B cell (primary cell): ENCODE data around the gene UNC5C. TPM values are rescaled to one million over a fixed set of nuclear protein-coding genes. Genes with fewer than 3 reads are reported as not detected.

Experiments used
- ATAC-seq: fragments of 200-7000 bp; cut with Tn5 transposase; one replicate; pipeline ENCODE4 v1.10.0; 2021; ENCODE audit warnings: low read depth, mild to moderate bottlenecking, moderate number of reproducible peaks, moderate library complexity
- CTCF ChIA-PET: fragments of 350-600 bp; sonication (Branson Sonifier 250); formaldehyde crosslinking; loops from one replicate; lab custom pipeline; 2021; ENCODE audit warnings: antibody characterized with exemption, inconsistent platforms; lab: Charles Lee
- POLR2A ChIA-PET: fragments of 350-600 bp; sonication (Branson Sonifier 250); formaldehyde crosslinking; loops from one replicate; lab custom pipeline; 2021; ENCODE audit warnings: antibody characterized with exemption; lab: Charles Lee
- DNase-seq: peaks from one replicate; pipeline ENCODE4 v3.0.0; 2013
- H2AFZ ChIP-seq: 2 replicates; pipeline ENCODE4 v1.6.1; 2012; ENCODE audit warnings: mild to moderate bottlenecking, low read depth, low read length; ENCODE audit not compliant: insufficient read depth, poor library complexity, severe bottlenecking
- H3K27ac ChIP-seq, 2 donors: 1 replicate in 1 of 2; 2 replicates in 1 of 2; pipeline ENCODE4 v1.5.1; 2012 to 2013; ENCODE audit warnings: low read length in 2 of 2, mild to moderate bottlenecking in 2 of 2, moderate library complexity in 1 of 2
- H3K27me3 ChIP-seq, 4 experiments: fragments of 200-600 bp in 1 of 4; sonication (generic) in 1 of 4; replicated peaks in 1 of 4; 1 replicate in 2 of 4; 2 replicates in 2 of 4; pipeline versions ENCODE4 v1.6.1 to v1.7.0; 2013 to 2016; ENCODE audit warnings: low read length in 3 of 4, mild to moderate bottlenecking in 2 of 4, mixed read lengths in 1 of 4, moderate library complexity in 1 of 4; ENCODE audit not compliant: insufficient read depth in 4 of 4, control insufficient read depth in 3 of 4; ENCODE audit errors: control extremely low read depth in 1 of 4
- H3K36me3 ChIP-seq, 2 experiments: replicated peaks in 1 of 2; 1 replicate in 1 of 2; 2 replicates in 1 of 2; pipeline versions ENCODE4 v1.6.1 to v1.7.1; 2013; ENCODE audit warnings: low read length in 1 of 2; ENCODE audit not compliant: insufficient read depth in 2 of 2, control insufficient read depth in 1 of 2; ENCODE audit errors: control extremely low read depth in 1 of 2, extremely low read depth in 1 of 2
- H3K4me1 ChIP-seq, 2 donors: fragments of 200-600 bp in 1 of 2; sonication (generic) in 1 of 2; 1 replicate in 1 of 2; 2 replicates in 1 of 2; pipeline versions ENCODE4 v1.5.1 to v1.6.1; 2013 to 2017; ENCODE audit warnings: low read length in 2 of 2; ENCODE audit not compliant: control insufficient read depth in 2 of 2, insufficient read depth in 2 of 2
- H3K4me2 ChIP-seq: replicated peaks from 2 replicates; pipeline ENCODE3; 2012; ENCODE audit warnings: mild to moderate bottlenecking, low read depth, low read length; ENCODE audit not compliant: poor library complexity, severe bottlenecking
- H3K4me3 ChIP-seq, 5 experiments: fragments of 200-600 bp in 1 of 5; sonication (generic) in 1 of 5; 1 replicate in 3 of 5; 2 replicates in 2 of 5; pipeline versions ENCODE4 v1.5.1 to v1.7.0; 2011 to 2016; ENCODE audit warnings: low read length in 4 of 5, mild to moderate bottlenecking in 4 of 5, low read depth in 2 of 5, control low read depth in 1 of 5, moderate library complexity in 1 of 5; ENCODE audit not compliant: insufficient read depth in 1 of 5; ENCODE audit errors: control extremely low read depth in 1 of 5, extremely low read depth in 1 of 5
- H3K79me2 ChIP-seq: fragments of 200-600 bp; sonication (generic); one replicate; pipeline ENCODE4 v1.6.0; 2016; ENCODE audit warnings: low read length; ENCODE audit not compliant: control insufficient read depth, insufficient read depth
- H3K9ac ChIP-seq: fragments of 200-600 bp; sonication (generic); 2 replicates; pipeline ENCODE4 v1.6.1; 2017; ENCODE audit warnings: mild to moderate bottlenecking, low read length, moderate library complexity
- H3K9me3 ChIP-seq, 3 donors: one replicate each; pipeline versions ENCODE4 v1.6.1 to v1.7.1; 2013; ENCODE audit warnings: low read length in 2 of 3; ENCODE audit not compliant: control insufficient read depth in 2 of 3, insufficient read depth in 1 of 3; ENCODE audit errors: control extremely low read depth in 1 of 3
- H4K20me1 ChIP-seq: 2 replicates; pipeline ENCODE4 v1.6.0; 2012; ENCODE audit warnings: mild to moderate bottlenecking, low read length; ENCODE audit not compliant: insufficient read depth, control insufficient read depth, poor library complexity, severe bottlenecking
- H3K27ac Mint-ChIP-seq: one replicate; pipeline ENCODE4 v1.8.0; 2021; ENCODE audit warnings: mixed read lengths
- H3K27me3 Mint-ChIP-seq: one replicate; pipeline ENCODE4 v1.8.0; 2021; ENCODE audit warnings: mixed read lengths
- H3K4me1 Mint-ChIP-seq: one replicate; pipeline ENCODE4 v1.8.0; 2021; ENCODE audit warnings: mixed read lengths
- H3K4me3 Mint-ChIP-seq: one replicate; pipeline ENCODE4 v1.8.0; 2021; ENCODE audit warnings: mixed read lengths
- H3K9me3 Mint-ChIP-seq: one replicate; pipeline ENCODE4 v1.8.0; 2022; ENCODE audit warnings: mixed read lengths; ENCODE audit not compliant: insufficient read depth
- EZH2 ChIP-seq: IDR thresholded peaks from 2 replicates; pipeline ENCODE4 v1.6.1; 2012; ENCODE audit warnings: borderline replicate concordance, low read depth, mild to moderate bottlenecking, moderate library complexity, low read length; ENCODE audit not compliant: insufficient read depth, poor library complexity, severe bottlenecking
- WGBS: methylation state at CpG from one replicate; pipeline ENCODE4 v1.1.5; 2013; ENCODE audit warnings: missing lambda C conversion rate; ENCODE audit not compliant: insufficient coverage; 5-methylcytosine and 5-hydroxymethylcytosine counted together
- intact Hi-C: fragments of 100-400 bp; cut with micrococcal nuclease; formaldehyde crosslinking; loops from one replicate; pipeline ENCODE4 v1.10.0; 2022
- polyA plus RNA-seq: library from polyadenylated mRNA; depleted of rRNA; stranded (reverse); fragments of >200 nt; gene quantifications from 2 replicates; pipeline ENCODE4 v1.2.3, GENCODE V29; 2012
- total RNA-seq, 2 donors: library from RNA; stranded (reverse); fragments of 120-200 nt in 1 of 2; gene quantifications; 1 replicate in 1 of 2; 2 replicates in 1 of 2; pipeline versions ENCODE4 v1.2.3 to v1.2.4, GENCODE V29; 2013 to 2022
- TF ChIP-seq, protein P1 (sequence below): fragments of 200-600 bp; IDR thresholded peaks from one replicate; pipeline ENCODE4 v1.8.0; 2022; ENCODE audit warnings: antibody characterized with exemption, mild to moderate bottlenecking

Gene UNC5C
- total and polyA plus RNA-seq, 2 donors (not counting 1 experiment from before 2014, with no cell fraction given) = not detected

- no peaks in the 10 kb centered on the region for H3K9me3 Mint-ChIP-seq
- no peak overlapping the region for H3K4me3 ChIP-seq
- no peaks in the 10 kb centered on the region for H3K4me1 Mint-ChIP-seq
- intact Hi-C loops = no loop called here
- H3K27ac ChIP-seq = no peak overlapping the region
- H3K27ac Mint-ChIP-seq = no peak overlapping the region
- DNase-seq (no peak), ATAC-seq (no peak)
- no peak overlapping the region for H2AFZ ChIP-seq
- H3K4me2 ChIP-seq = no peak overlapping the region
- no peaks in the 10 kb centered on the region for H3K4me1 ChIP-seq
- H3K79me2 ChIP-seq = no peaks in the 10 kb centered on the region
- TF ChIP-seq EZH2 = no peak
- TF ChIP-seq, protein P1, sequence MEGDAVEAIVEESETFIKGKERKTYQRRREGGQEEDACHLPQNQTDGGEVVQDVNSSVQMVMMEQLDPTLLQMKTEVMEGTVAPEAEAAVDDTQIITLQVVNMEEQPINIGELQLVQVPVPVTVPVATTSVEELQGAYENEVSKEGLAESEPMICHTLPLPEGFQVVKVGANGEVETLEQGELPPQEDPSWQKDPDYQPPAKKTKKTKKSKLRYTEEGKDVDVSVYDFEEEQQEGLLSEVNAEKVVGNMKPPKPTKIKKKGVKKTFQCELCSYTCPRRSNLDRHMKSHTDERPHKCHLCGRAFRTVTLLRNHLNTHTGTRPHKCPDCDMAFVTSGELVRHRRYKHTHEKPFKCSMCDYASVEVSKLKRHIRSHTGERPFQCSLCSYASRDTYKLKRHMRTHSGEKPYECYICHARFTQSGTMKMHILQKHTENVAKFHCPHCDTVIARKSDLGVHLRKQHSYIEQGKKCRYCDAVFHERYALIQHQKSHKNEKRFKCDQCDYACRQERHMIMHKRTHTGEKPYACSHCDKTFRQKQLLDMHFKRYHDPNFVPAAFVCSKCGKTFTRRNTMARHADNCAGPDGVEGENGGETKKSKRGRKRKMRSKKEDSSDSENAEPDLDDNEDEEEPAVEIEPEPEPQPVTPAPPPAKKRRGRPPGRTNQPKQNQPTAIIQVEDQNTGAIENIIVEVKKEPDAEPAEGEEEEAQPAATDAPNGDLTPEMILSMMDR = no peak
- POLR2A ChIA-PET = no interaction called here
- H4K20me1 ChIP-seq = no peaks in the 10 kb centered on the region
- CTCF ChIA-PET = no interaction called here
- no peak overlapping the region for H3K9ac ChIP-seq
- peaks cover 0 to 1% (median 0%) of the 10 kb centered on the region in 3 donors for H3K9me3 ChIP-seq
- H3K36me3 ChIP-seq = no peaks in the 10 kb centered on the region
- no peak overlapping the region for H3K4me3 Mint-ChIP-seq
- H3K27me3 Mint-ChIP-seq = no peaks in the 10 kb centered on the region
- H3K27me3 ChIP-seq = no peaks in the 10 kb centered on the region
Measured at GRCh38 chr4:95263391-95263790, 285.4 kb downstream of the UNC5C start.

DNA sequence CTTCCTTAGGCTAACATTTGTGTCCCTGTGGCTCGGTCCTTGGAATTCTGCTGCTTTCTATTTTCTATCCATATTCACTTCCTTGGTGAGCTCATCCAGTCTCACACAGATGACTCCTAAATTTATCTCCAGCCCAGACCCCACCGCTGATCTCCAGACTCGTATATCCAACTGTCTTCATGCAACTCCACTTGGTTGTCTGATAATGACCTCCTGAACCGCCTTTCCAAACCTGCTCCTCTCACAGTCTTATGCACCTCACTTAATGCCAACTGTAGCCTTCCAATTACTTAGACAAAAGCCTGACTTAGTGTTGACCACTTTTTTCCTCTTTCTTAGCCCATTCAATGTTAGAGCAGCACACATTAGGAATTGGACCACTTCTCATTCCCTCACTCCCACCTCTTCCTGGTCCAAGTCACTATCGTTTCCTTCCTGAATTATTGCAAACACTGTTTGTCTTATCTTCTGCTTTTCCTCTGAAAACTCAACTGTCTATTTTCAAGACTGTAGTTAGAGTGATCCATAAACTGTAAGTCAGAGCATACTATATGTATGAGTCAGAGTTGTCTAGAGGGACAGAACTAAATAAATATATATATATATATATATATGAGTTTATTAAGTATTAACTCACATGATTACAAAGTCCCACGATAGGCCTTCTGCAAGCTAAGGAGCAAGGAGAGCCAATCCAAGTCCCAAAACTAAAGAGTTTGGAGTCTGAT, 292.5 kb downstream of the UNC5C start:
- Histone ChIP-seq H3K4me3 (no peak overlapping the region), H3K79me2 (no peaks in the 10 kb centered on the region), H3K9me3 (no peaks in the 10 kb centered on the region), H3K27me3 (no peaks in the 10 kb centered on the region), H3K4me1 (no peaks in the 10 kb centered on the region), H4K20me1 (no peaks in the 10 kb centered on the region), H3K27ac (no peak overlapping the region), H3K4me2 (no peak overlapping the region), H3K36me3 (no peaks in the 10 kb centered on the region), H2AFZ (no peak overlapping the region), H3K9ac (no peak overlapping the region)
- CTCF ChIA-PET = no interaction called here
- no peaks in the 10 kb centered on the region for H3K27me3 Mint-ChIP-seq
- no peaks in the 10 kb centered on the region for H3K4me1 Mint-ChIP-seq
- H3K27ac Mint-ChIP-seq = no peak overlapping the region
- intact Hi-C loops = no loop called here
- WGBS = 90% methylated on average over 4 of the region's 6 CpGs
- ATAC-seq (no peak), DNase-seq (no peak)
- TF ChIP-seq EZH2 = no peak
- TF ChIP-seq, protein P1 = no peak
- no peaks in the 10 kb centered on the region for H3K9me3 Mint-ChIP-seq
- H3K4me3 Mint-ChIP-seq = no peak overlapping the region
- POLR2A ChIA-PET = no interaction called here
